HTERT RPE-1 (cell line): Measurements from ENCODE around the gene SLC2A5.
"Not testable (repeated sequence)": the region's sequence is repeated elsewhere in the genome, so short reads cannot be mapped to it uniquely, and the experiment has no call there.

Source experiments
- in situ Hi-C: fragments of 300-500 bp; cut with MboI; formaldehyde crosslinking; loops from 4 replicates; pipeline ENCODE4 v1.14.3; 2020; ENCODE audit warnings: low sequenced_read_pairs

SLC2A5 gene

GRCh38 chr1:9009438-9010370 lies 59.7 kb downstream of the SLC2A5 start:
- in situ Hi-C loops, result no loop called here

- in situ Hi-C loops, result no loop called here
Measured at GRCh38 chr1:9008236-9008635, 61.2 kb downstream of the SLC2A5 start.

GRCh38 chr1:9006956-9007615 lies 62.3 kb downstream of the SLC2A5 start:
- in situ Hi-C loops, result no loop called here

- in situ Hi-C loops, result no loop called here
Measured at GRCh38 chr1:9005395-9005708, 64.1 kb downstream of the SLC2A5 start.

- in situ Hi-C loops, result no loop called here
Measured at GRCh38 chr1:9004700-9005394, 64.6 kb downstream of the SLC2A5 start.

GRCh38 chr1:9004031-9004699 lies 65.3 kb downstream of the SLC2A5 start:
- in situ Hi-C loops, result no loop called here

GRCh38 chr1:9002215-9002560 lies 67.2 kb downstream of the SLC2A5 start:
- in situ Hi-C loops, result not testable (repeated sequence)

GRCh38 chr1:9001534-9002214 lies 67.8 kb downstream of the SLC2A5 start:
- in situ Hi-C loops, result not testable (repeated sequence)

- in situ Hi-C loops, result not testable (repeated sequence)
Measured at GRCh38 chr1:8993962-8994675, 75.3 kb downstream of the SLC2A5 start.

- in situ Hi-C loops, result no loop called here
Measured at GRCh38 chr1:8992936-8993687, 76.3 kb downstream of the SLC2A5 start.

- in situ Hi-C loops, result no loop called here
Measured at GRCh38 chr1:8989821-8990220, 79.6 kb downstream of the SLC2A5 start.

GRCh38 chr1:8989061-8989460 lies 80.4 kb downstream of the SLC2A5 start:
- in situ Hi-C loops, result no loop called here

GRCh38 chr1:8988618-8988967 lies 80.8 kb downstream of the SLC2A5 start:
- in situ Hi-C loops, result no loop called here

GRCh38 chr1:8987881-8988617 lies 81.4 kb downstream of the SLC2A5 start:
- in situ Hi-C loops, result no loop called here

GRCh38 chr1:8986814-8987190 lies 82.6 kb downstream of the SLC2A5 start:
- in situ Hi-C loops, result no loop called here

- in situ Hi-C loops, result no loop called here
Measured at GRCh38 chr1:8985915-8986813, 83.3 kb downstream of the SLC2A5 start.
